Neural cell (in vitro differentiated cells): ENCODE data around the gene WNK2. TPM values are rescaled to one million over a fixed set of nuclear protein-coding genes. Genes with fewer than 3 reads are reported as not detected.

ENCODE experiments used
- H2AFZ ChIP-seq: fragments of 200-600, 300-800 bp; sonication (generic), shearing (Covaris generic); 2 replicates; pipeline ENCODE4 v1.6.0; 2014; ENCODE audit warnings: low read depth, mild to moderate bottlenecking, antibody characterized with exemption, low read length, moderate library complexity
- H3F3A ChIP-seq: fragments of 200-600 bp; shearing (Covaris generic); 2 replicates; pipeline ENCODE4 v1.6.1; 2016; ENCODE audit warnings: mild to moderate bottlenecking, moderate library complexity, mixed read lengths, antibody characterized with exemption, low read length; ENCODE audit not compliant: insufficient read depth, poor library complexity, severe bottlenecking
- H3K27ac ChIP-seq: fragments of 200-600, 300-800 bp; sonication (generic), shearing (Covaris generic); 2 replicates; pipeline ENCODE4 v1.5.1; 2014; ENCODE audit warnings: mild to moderate bottlenecking, low read length, moderate library complexity
- H3K27me3 ChIP-seq: fragments of 300-800, 200-600 bp; sonication (generic), shearing (Covaris generic); 2 replicates; pipeline ENCODE4 v1.6.0; 2014; ENCODE audit warnings: mild to moderate bottlenecking, low read depth, low read length, moderate library complexity; ENCODE audit not compliant: insufficient read depth
- H3K36me3 ChIP-seq: fragments of 300-800, 200-600 bp; sonication (generic), shearing (Covaris generic); 2 replicates; pipeline ENCODE4 v1.5.1; 2014; ENCODE audit warnings: mild to moderate bottlenecking, antibody characterized with exemption, low read length, moderate library complexity; ENCODE audit not compliant: insufficient read depth
- H3K4me2 ChIP-seq: fragments of 300-800, 200-600 bp; sonication (generic), shearing (Covaris generic); 2 replicates; pipeline ENCODE4 v1.6.0; 2014; ENCODE audit warnings: mild to moderate bottlenecking, low read length
- H3K4me3 ChIP-seq: fragments of 300-800, 200-600 bp; sonication (generic), shearing (Covaris generic); 2 replicates; pipeline ENCODE4 v1.5.1; 2014; ENCODE audit warnings: mild to moderate bottlenecking, low read length, moderate library complexity
- H3K79me2 ChIP-seq: fragments of 200-600 bp; shearing (Covaris generic); replicated peaks from 2 replicates; pipeline ENCODE4 v1.6.0; 2014; ENCODE audit warnings: mild to moderate bottlenecking, low read length, moderate library complexity; ENCODE audit not compliant: insufficient read depth
- H3K9ac ChIP-seq: fragments of 300-800, 200-600 bp; sonication (generic), shearing (Covaris generic); 2 replicates; pipeline ENCODE4 v1.6.1; 2016; ENCODE audit warnings: mild to moderate bottlenecking, low read length, mixed read lengths
- H3K9me2 ChIP-seq: fragments of 200-600 bp; shearing (Covaris generic); 2 replicates; pipeline ENCODE4 v1.6.1; 2016; ENCODE audit warnings: mild to moderate bottlenecking, low read length, mixed read lengths; ENCODE audit not compliant: insufficient read depth
- H3K9me3 ChIP-seq: fragments of 200-600, 300-800 bp; sonication (generic), shearing (Covaris generic); 2 replicates; pipeline ENCODE4 v1.6.1; 2016; ENCODE audit warnings: mild to moderate bottlenecking, mixed run types, low read length, moderate library complexity, mixed read lengths
- H4K20me1 ChIP-seq: fragments of 200-600 bp; shearing (Covaris generic); 2 replicates; pipeline ENCODE4 v1.6.1; 2016; ENCODE audit warnings: mild to moderate bottlenecking, mixed run types; ENCODE audit not compliant: insufficient read depth
- EP300 ChIP-seq: fragments of 450-650 bp; conservative IDR thresholded peaks from 2 replicates; pipeline ENCODE4 v1.6.1; 2014; ENCODE audit warnings: antibody characterized with exemption, mild to moderate bottlenecking, moderate library complexity; ENCODE audit not compliant: poor library complexity, severe bottlenecking
- EZH2 ChIP-seq: fragments of 200-600, 300-800 bp; shearing (Covaris generic), sonication (generic); IDR thresholded peaks from 2 replicates; pipeline ENCODE4 v1.6.1; 2014; ENCODE audit warnings: antibody characterized with exemption, low read length, borderline replicate concordance, mild to moderate bottlenecking; ENCODE audit not compliant: insufficient read depth, poor library complexity, severe bottlenecking
- MXI1 ChIP-seq: fragments of 450-650 bp; conservative IDR thresholded peaks from 2 replicates; pipeline ENCODE4 v1.6.1; 2014; ENCODE audit warnings: antibody characterized with exemption, mild to moderate bottlenecking; ENCODE audit not compliant: poor library complexity, severe bottlenecking
- POLR2AphosphoS5 ChIP-seq: IDR thresholded peaks from 2 replicates; pipeline ENCODE4 v1.6.1; 2012
- RAD21 ChIP-seq: fragments of 450-650 bp; conservative IDR thresholded peaks from 2 replicates; pipeline ENCODE4 v1.6.1; 2014; ENCODE audit warnings: antibody characterized with exemption, mild to moderate bottlenecking, moderate library complexity
- SMC3 ChIP-seq: fragments of 450-650 bp; conservative IDR thresholded peaks from 2 replicates; pipeline ENCODE4 v1.6.1; 2014; ENCODE audit warnings: antibody characterized with exemption, mild to moderate bottlenecking, moderate library complexity; ENCODE audit not compliant: poor library complexity
- TAF1 ChIP-seq: IDR thresholded peaks from 2 replicates; pipeline ENCODE4 v1.6.1; 2012; ENCODE audit warnings: low read depth
- polyA plus RNA-seq: library from polyadenylated mRNA; depleted of rRNA; stranded (reverse); fragments of >200 nt; gene quantifications from 2 replicates; pipeline ENCODE4 v1.2.3, GENCODE V29; 2014
- TF ChIP-seq, protein P1 (sequence below): IDR thresholded peaks from 2 replicates; pipeline ENCODE4 v1.6.1; 2012; ENCODE audit warnings: borderline replicate concordance
- TF ChIP-seq, protein P2 (sequence below): fragments of 450-650 bp; IDR thresholded peaks from 2 replicates; pipeline ENCODE4 v1.5.1; 2014; ENCODE audit warnings: antibody characterized with exemption, mild to moderate bottlenecking, moderate library complexity; ENCODE audit not compliant: poor library complexity, severe bottlenecking

The WNK2 gene
- polyA plus RNA-seq, 1 donor from 2014 or later: 37.1 TPM

DNA sequence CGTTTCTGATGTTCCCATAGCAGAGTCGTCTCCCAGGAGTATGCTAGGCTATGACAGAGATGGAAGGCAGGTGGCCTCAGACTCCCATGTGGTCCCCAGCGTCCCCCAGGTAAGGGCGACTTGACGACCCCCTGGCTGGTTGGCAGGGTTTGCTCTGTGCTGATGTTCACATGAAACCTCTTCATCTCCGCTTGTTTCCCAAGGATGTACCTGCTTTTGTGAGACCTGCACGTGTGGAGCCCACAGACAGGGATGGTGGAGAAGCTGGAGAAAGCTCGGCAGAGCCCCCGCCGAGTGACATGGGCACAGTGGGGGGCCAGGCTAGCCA is 108.3 kb downstream of the WNK2 start:
- TF ChIP-seq EP300: no peak
- TF ChIP-seq POLR2AphosphoS5: no peak
- TF ChIP-seq TAF1: no peak
- TF ChIP-seq, protein P1, sequence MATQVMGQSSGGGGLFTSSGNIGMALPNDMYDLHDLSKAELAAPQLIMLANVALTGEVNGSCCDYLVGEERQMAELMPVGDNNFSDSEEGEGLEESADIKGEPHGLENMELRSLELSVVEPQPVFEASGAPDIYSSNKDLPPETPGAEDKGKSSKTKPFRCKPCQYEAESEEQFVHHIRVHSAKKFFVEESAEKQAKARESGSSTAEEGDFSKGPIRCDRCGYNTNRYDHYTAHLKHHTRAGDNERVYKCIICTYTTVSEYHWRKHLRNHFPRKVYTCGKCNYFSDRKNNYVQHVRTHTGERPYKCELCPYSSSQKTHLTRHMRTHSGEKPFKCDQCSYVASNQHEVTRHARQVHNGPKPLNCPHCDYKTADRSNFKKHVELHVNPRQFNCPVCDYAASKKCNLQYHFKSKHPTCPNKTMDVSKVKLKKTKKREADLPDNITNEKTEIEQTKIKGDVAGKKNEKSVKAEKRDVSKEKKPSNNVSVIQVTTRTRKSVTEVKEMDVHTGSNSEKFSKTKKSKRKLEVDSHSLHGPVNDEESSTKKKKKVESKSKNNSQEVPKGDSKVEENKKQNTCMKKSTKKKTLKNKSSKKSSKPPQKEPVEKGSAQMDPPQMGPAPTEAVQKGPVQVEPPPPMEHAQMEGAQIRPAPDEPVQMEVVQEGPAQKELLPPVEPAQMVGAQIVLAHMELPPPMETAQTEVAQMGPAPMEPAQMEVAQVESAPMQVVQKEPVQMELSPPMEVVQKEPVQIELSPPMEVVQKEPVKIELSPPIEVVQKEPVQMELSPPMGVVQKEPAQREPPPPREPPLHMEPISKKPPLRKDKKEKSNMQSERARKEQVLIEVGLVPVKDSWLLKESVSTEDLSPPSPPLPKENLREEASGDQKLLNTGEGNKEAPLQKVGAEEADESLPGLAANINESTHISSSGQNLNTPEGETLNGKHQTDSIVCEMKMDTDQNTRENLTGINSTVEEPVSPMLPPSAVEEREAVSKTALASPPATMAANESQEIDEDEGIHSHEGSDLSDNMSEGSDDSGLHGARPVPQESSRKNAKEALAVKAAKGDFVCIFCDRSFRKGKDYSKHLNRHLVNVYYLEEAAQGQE: no peak
- no peak for TF ChIP-seq SMC3
- TF ChIP-seq MXI1: no peak
- no peak for TF ChIP-seq RAD21
- no peak for TF ChIP-seq EZH2
- TF ChIP-seq, protein P2, sequence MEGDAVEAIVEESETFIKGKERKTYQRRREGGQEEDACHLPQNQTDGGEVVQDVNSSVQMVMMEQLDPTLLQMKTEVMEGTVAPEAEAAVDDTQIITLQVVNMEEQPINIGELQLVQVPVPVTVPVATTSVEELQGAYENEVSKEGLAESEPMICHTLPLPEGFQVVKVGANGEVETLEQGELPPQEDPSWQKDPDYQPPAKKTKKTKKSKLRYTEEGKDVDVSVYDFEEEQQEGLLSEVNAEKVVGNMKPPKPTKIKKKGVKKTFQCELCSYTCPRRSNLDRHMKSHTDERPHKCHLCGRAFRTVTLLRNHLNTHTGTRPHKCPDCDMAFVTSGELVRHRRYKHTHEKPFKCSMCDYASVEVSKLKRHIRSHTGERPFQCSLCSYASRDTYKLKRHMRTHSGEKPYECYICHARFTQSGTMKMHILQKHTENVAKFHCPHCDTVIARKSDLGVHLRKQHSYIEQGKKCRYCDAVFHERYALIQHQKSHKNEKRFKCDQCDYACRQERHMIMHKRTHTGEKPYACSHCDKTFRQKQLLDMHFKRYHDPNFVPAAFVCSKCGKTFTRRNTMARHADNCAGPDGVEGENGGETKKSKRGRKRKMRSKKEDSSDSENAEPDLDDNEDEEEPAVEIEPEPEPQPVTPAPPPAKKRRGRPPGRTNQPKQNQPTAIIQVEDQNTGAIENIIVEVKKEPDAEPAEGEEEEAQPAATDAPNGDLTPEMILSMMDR: no peak
- H3K79me2 ChIP-seq: no peaks in the 10 kb centered on the region
- no peaks in the 10 kb centered on the region for H3F3A ChIP-seq
- H4K20me1 ChIP-seq: no peaks in the 10 kb centered on the region
- H3K9me3 ChIP-seq: no peaks in the 10 kb centered on the region
- no peak overlapping the region for H3K4me3 ChIP-seq
- no peaks in the 10 kb centered on the region for H3K9me2 ChIP-seq
- H3K36me3 ChIP-seq: no peaks in the 10 kb centered on the region
- no peak overlapping the region for H3K27ac ChIP-seq
- H3K27me3 ChIP-seq: no peaks in the 10 kb centered on the region
- H3K4me2 ChIP-seq: no peak overlapping the region
- H3K9ac ChIP-seq: no peak overlapping the region
- no peak overlapping the region for H2AFZ ChIP-seq

DNA sequence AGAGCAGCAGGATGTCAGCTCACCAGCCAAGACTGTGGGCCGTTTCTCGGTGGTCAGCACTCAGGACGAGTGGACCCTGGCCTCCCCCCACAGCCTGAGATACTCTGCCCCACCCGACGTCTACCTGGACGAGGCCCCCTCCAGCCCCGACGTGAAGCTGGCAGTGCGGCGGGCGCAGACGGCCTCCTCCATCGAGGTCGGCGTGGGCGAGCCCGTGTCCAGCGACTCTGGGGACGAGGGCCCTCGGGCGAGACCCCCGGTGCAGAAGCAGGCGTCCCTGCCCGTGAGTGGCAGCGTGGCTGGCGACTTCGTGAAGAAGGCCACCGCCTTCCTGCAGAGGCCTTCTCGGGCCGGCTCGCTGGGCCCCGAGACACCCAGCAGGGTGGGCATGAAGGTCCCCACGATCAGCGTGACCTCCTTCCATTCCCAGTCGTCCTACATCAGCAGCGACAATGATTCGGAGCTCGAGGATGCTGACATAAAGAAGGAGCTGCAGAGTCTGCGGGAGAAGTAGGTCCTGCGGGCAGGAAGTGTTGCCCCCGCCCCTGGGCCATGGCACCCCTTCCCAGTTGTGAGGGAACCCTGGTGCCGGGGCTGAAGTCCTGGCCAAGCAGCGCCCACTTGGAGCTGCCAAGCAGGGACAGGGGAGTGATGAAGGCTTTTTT is 108.9 kb downstream of the WNK2 start:
- no peaks in the 10 kb centered on the region for H3F3A ChIP-seq
- H3K79me2 ChIP-seq: no peaks in the 10 kb centered on the region
- no peaks in the 10 kb centered on the region for H4K20me1 ChIP-seq
- H3K27ac ChIP-seq: no peak overlapping the region
- no peak overlapping the region for H3K4me2 ChIP-seq
- no peak overlapping the region for H3K4me3 ChIP-seq
- H2AFZ ChIP-seq: no peak overlapping the region
- H3K9me3 ChIP-seq: no peaks in the 10 kb centered on the region
- no peaks in the 10 kb centered on the region for H3K9me2 ChIP-seq
- H3K36me3 ChIP-seq: no peaks in the 10 kb centered on the region
- H3K27me3 ChIP-seq: no peaks in the 10 kb centered on the region
- H3K9ac ChIP-seq: no peak overlapping the region
- no peak for TF ChIP-seq SMC3
- no peak for TF ChIP-seq RAD21
- no peak for TF ChIP-seq EZH2
- TF ChIP-seq, protein P2: no peak
- no peak for TF ChIP-seq MXI1
